KOPT-K1 (cell line): Measurements from ENCODE around the gene CTBP1.

Source experiments
- H3K27ac ChIP-seq: fragments of 200-600 bp; sonication (generic); 2 replicates; pipeline ENCODE4 v1.5.1; 2016; ENCODE audit warnings: antibody characterized with exemption, mild to moderate bottlenecking, low read depth, low read length; ENCODE audit not compliant: poor library complexity, severe bottlenecking
- H3K36me3 ChIP-seq: fragments of 200-600 bp; sonication (generic); 2 replicates; pipeline ENCODE4 v1.5.1; 2017; ENCODE audit warnings: antibody characterized with exemption, mild to moderate bottlenecking, low read length, moderate library complexity; ENCODE audit not compliant: insufficient read depth
- H3K9me3 ChIP-seq: fragments of 200-600 bp; sonication (generic); 2 replicates; pipeline ENCODE4 v1.5.1; 2017; ENCODE audit warnings: antibody characterized with exemption, low read length, mild to moderate bottlenecking; ENCODE audit not compliant: insufficient read depth, poor library complexity, severe bottlenecking

CTBP1 gene

DNA sequence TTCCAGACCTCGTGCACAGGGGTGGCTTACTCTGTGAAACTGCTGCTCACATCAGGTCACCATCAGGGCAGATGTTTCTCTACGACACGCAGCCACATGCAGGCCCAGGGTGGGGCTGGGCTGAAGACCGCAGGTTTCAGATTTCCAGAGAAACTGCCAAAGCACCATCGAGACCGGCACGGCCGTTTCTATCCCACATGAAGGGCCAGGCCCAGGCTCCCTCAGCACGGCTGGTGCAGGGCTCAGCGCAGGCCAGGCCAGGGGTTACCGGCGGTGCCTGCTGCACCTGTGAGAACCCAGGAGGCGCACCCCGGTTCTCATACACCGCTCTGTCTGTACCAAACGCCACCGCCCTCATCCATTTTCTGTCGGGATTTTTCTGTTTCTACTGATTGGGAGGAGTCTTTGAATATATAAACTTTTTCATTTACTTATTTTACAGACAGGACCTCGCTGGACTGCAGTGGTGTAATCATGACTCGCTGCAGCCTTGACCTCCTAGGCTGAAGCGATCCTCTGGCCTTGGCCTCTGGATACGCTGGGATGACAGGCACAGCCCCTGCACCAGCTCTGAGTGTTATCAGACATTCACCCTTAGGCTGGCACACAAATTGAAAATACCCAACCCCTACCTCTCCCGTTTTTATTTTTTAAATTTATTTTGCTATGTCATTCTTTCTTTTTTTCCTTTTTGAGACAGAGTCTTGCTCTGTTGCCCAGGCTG lies 17.1 kb downstream of the CTBP1 start:
- no peaks in the 10 kb centered on the region for H3K9me3 ChIP-seq
- no peak overlapping the region for H3K27ac ChIP-seq
- peaks cover 100% of the 10 kb centered on the region for H3K36me3 ChIP-seq

DNA sequence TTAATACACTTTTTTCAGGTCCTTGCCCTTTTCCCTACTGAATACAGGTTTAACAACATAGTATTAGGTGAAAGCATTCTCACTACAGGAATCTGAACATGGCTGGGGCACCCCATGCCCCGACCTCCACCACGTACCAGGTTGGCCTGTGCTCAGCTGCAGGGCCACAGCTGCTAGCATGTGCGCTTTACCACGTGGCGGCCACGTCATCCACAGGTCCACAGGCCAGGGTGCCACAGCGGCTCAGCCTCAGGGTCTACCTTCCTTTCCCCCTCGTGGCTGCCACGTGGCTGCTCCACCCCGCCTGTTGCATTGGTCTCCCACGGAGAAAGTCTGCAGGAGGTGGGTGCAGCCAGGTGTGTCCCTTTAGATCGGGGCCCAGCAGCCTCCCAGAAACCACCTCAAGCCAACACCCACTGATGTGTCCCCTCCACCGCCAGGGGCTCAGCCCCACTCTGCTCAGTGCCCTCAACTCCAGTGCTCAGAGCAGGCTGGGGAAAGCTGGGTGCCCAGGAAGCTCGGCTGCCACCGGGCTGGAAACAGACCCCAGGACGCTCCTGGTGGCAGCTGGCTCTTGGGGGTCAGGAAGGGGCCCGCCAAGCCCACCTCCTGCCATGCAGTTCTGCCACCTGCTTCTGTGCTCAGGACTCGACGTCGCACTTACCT lies 17.8 kb downstream of the CTBP1 start:
- no peaks in the 10 kb centered on the region for H3K9me3 ChIP-seq
- peaks cover 100% of the 10 kb centered on the region for H3K36me3 ChIP-seq
- no peak overlapping the region for H3K27ac ChIP-seq

DNA sequence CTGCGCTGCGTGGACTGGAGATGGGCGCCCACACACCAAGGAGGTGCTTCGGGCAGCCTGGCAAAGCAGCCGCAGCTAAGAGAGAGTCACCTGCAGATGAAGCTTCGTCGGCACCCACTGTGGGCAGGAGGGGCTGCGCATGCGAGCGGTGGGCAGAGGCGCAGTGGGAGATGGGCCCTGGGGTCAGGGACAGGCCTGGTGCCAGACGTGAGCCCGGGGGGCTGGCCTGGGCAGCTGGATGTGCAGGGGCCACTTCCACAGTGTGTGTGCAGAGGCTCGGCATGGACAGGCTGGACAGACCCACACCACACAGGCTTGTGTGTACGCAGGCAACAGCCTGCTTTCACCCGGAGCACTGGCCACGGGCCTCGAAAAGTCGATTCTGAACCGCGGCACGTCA lies 18.6 kb downstream of the CTBP1 start:
- no peak overlapping the region for H3K27ac ChIP-seq
- peaks cover 100% of the 10 kb centered on the region for H3K36me3 ChIP-seq
- H3K9me3 ChIP-seq = no peaks in the 10 kb centered on the region

DNA sequence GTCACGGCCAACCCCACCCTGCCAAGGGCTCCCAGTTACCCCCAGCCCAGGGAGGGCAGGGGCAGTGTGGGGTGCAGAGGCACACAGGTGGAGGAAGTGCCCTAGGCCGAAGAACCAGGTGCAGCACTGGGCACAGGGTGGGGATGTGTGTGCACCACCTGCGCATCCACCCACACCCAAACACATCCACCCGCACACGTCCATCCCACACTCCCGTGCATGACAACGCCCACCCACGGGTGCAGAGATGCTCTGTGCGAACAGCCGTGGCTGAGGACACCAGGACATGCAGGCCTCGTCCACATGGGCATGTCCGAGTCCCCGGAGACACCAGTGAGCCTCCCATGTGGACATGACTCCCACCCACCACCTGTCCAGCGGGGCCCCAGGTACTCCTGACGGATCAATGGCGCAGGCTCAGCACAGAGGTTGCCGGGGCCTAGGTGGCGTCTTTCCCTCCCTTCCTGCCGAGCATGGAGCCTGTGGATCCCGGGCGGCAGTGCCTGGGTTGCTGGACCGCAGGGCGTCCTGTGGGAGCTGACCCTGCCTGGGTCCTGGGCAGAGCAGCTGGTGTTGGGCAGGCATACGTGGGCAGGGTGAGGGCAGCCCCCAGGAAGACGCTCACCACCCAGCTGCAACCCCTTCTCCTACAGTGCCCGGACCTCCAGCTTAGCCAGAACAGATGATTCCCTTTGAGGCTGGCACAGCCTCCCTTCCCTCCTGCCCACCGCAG lies 19.6 kb downstream of the CTBP1 start:
- Histone ChIP-seq H3K9me3 (no peaks in the 10 kb centered on the region), H3K27ac (no peak overlapping the region), H3K36me3 (peaks cover 100% of the 10 kb centered on the region)

DNA sequence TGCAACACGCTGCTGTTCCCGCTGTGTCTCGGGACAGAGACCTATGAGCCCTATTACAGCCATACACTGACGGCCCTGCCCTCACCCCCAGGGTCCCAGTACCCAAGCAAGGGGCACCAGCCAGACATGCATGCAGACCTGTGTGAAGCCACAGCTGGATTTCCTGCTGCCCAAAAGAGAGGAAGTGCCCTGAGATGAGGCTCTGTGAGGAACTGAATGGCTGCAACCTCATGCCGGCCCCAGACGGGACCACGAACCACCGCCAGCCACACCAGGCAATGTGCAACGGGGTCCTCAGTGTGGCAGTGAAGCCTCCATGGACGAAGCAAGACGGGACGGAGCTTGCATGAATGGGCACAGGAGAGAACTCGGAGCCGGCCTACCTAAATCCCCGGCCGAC lies 21.1 kb downstream of the CTBP1 start:
- peaks cover 12% of the 10 kb centered on the region for H3K9me3 ChIP-seq
- H3K27ac ChIP-seq = no peak overlapping the region
- H3K36me3 ChIP-seq = peaks cover 100% of the 10 kb centered on the region

DNA sequence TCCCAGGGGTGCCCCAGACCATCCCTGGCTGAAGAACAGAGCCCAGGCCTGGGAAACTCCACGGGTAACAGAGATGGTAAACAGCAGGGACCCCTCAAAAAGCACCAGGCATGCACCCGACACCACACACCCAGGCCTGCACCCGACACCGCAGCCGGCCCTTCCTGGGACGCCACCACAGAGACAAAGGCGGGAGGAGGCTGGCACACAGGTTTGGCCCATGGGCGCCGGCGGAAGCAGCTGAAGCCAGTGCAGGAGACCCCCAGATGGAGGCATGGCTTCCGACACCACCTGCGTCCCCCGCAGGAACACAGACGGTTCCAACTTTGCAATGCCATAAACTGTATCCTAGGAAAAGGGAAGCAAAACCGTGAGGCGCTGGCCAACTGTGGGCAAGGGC lies 22.3 kb downstream of the CTBP1 start:
- Histone ChIP-seq H3K27ac (no peak overlapping the region), H3K9me3 (peaks cover 18% of the 10 kb centered on the region), H3K36me3 (peaks cover 100% of the 10 kb centered on the region)

DNA sequence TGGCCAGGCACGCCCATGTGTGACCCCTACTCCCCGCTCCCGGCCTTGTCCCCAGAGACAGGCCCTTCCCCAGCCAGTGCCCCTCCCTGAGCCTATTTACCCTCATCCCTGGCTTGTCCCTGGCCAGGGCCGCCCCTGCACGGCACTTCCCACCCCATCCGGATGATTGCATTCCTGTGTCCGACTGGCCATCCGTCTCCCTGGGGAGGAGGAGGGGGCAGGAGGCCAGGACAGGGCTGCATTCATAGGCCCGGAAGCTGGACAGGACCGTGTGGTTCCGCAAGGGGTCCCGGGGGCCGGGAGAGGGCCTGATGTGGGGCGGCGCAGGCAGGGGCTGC lies 22.8 kb downstream of the CTBP1 start:
- Histone ChIP-seq H3K27ac (no peak overlapping the region), H3K36me3 (peaks cover 100% of the 10 kb centered on the region), H3K9me3 (peaks cover 22% of the 10 kb centered on the region)

DNA sequence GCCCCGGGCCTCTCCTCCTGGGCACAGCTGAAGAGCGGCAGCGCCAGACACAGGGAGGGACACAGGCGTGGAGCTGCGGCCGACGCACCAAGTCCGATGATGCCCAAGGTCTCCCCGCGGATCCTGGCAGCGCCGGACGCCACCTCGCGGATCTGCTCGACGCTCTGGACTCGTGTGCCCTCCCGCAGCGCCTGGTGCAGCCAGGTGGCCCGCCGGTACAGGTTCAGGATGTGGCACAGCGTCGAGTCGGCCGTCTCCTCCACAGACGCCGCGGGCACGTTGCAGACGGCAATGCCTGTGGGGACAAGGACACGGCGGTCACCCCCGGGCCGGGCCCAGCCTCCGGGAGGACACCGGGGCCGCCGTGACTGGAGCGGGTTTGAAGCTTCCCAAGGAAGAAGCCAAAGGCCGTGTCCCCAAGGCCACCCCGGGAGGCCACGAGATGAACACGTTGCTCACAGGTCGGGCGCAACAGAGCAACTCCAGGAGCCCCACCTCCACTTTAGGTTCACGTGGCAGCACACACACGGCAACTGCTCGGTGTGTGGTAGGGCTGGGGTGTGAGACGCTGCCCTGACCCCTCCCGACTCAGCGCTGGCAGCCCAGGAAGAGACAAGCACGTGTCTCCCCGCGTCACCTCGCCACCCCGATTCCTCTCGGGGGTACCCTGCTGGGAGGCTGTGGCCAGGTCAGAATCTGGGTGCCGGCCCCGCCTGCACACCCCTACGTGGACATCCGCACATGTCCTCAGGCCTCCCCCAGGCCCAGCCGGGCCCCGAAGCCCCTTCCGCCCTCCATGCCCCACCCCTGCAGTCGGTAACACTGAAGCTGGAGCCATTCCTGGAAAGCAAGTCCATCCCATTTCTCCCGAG lies 23.4 kb downstream of the CTBP1 start:
- peaks cover 100% of the 10 kb centered on the region for H3K36me3 ChIP-seq
- H3K27ac ChIP-seq = no peak overlapping the region
- H3K9me3 ChIP-seq = peaks cover 28% of the 10 kb centered on the region

DNA sequence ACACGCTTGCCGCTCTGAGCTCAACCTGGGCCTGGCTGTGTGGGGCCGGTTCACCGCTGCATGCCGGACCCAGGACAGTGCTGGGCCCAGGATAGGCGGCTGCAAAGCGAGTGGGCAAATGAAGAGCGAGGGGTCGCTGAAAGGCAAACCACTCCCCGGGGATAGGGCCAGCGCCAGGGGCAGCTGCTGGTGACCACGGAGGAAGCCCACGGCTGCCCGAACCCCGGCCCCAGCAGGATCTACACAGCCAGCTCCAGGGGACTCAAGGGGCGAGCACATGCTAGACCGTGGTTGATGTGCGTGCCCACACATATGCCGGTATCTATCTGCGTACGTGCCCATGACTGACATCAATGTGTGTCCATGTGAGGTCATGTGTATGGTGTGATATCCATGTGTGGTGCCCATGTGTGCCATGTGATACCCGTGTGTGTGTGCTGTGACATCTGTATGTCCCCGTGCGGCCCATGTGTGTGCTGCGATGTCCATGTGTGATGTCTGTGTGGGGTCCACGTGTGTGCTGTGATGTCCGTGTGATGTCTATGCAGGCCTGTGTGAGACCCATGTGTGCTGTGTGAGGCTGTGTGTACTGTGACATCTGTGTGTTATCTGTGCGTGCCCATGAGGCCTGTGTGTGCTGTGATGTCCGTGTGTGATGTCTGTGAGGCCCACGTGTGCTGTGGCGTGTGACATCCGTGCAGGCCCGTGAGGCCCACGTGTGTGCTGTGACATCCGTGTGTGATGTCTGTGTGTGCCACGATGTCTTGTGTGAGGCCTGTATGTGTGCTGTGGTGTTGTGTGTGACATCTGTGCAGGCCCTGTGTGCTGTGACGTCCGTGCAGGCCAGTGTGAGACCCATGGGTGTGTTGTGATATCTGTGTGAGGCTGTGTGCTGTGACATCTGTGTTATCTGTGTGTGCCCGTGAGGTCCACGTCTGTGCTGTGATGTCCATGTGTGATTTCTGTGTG lies 24.8 kb downstream of the CTBP1 start:
- Histone ChIP-seq H3K36me3 (peaks cover 100% of the 10 kb centered on the region), H3K27ac (no peak overlapping the region), H3K9me3 (peaks cover 41% of the 10 kb centered on the region)

DNA sequence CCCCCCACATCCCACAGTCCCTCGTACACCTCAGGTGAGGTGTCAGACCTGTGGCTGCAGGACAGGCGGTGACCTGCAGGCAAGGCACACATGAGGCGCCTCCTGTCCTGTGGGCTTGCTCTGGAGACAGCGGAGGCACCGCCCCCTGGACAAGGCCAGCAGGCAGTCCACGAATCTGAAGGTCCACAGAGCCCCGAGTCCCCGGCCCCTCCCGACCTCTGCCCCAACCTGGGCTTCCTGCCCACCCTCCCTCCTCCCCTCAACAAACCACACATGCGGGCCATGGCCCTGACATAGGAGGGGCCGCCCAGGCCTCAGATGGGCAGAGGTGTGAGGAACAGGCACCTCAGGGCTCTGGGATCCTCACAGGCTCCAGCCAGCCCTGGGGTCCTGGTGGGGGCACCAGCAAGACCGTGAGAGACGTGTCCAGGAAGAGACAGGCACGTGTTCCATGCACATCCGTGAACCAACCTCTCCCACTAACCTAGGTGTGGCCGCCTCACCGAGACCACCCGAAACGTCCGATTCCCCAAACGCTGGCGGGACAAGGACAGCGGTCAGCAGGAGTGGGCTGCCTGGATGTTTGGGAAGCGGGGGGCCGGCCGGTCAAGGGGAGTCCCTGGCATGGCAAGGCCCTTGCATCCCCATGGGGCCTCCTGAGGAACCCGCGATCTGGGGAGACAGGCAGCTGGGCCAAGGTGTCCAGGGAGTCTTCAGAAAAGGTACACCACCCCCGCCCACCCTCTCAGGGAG lies 25.8 kb downstream of the CTBP1 start:
- Histone ChIP-seq H3K27ac (no peak overlapping the region), H3K9me3 (peaks cover 52% of the 10 kb centered on the region), H3K36me3 (peaks cover 100% of the 10 kb centered on the region)

DNA sequence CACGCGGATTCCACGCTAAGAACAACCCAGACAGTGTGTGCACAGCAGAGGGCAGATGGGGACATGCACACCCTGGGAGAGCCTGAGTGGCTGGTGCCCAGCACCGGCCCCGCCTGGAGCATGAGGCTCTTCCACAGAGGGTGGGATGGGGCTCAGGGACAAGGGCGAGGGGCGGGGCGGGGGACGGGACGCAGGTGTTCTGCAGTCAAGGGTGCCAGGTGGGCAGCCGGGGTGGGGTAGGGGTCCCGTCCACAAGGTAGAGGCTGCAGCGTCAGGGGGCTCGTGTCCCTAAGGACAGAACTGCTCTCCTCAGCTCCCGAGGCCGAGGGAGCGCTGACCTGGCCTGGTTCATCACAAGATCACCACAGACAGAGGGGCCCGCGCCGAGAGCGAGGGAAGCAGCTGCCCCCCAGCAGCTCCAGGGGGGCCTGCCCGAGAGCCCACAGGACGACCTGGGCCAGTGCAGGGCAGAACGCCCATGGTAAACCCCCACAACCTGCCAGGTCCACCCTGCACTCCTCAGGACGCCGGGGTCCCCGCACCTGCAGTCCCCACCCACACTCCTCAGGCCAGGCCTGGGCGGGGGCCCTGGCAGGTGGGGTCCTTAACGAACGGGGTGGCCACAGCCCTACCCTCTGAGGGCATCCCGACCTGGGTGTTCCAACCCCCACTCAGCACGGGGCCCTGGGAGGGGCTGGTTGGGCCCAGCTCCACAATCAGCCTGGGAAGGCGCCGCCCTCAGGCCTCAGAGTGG lies 26.7 kb downstream of the CTBP1 start:
- peaks cover 53% of the 10 kb centered on the region for H3K9me3 ChIP-seq
- no peak overlapping the region for H3K27ac ChIP-seq
- H3K36me3 ChIP-seq = peaks cover 92% of the 10 kb centered on the region

DNA sequence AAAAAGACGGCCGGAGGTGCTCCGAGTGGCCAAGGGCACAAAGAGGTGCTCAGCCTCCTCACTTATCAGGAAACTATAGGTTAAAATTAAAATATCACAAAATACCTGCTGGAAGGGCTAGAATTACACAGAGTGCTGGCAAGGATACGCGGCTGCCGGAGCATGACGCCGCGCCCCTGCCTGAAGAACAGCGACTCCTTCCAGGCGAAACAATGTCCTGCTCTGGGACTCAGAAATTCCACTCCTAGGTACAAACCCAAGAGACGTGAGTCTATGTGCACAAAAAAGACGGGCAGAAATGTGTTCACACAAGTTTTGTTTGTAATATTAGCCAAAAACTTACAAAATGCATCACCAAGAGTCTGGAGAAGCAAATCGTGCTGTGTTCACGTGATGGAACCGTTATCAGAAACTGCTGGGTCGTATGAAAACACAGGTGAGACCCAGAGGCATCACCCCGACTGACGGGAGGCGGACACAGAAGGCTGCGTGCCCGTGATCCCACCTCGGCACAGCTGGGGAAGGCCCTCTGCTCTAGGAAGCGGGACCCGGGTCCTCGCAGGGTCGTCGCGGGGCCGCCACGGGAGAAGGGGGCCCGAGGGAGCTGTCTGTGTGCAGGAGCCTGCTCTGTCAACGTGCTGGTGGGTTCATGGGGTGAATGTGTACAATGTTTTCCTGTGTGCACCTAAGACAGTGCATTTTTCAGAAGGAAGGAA lies 27.6 kb downstream of the CTBP1 start:
- Histone ChIP-seq H3K36me3 (peaks cover 88% of the 10 kb centered on the region), H3K9me3 (peaks cover 53% of the 10 kb centered on the region), H3K27ac (no peak overlapping the region)
